K562 (cell line): Measurements from ENCODE around the gene DACT3. TPM values are rescaled to one million over a fixed set of nuclear protein-coding genes. Genes with fewer than 3 reads are reported as not detected.

ENCODE experiments used
- CTBP1 ChIP-seq: fragments of 450-650 bp; IDR thresholded peaks from 2 replicates; pipeline ENCODE4 v1.6.1; 2016; ENCODE audit warnings: borderline replicate concordance
- GATAD2A ChIP-seq: fragments of 450-650 bp; IDR thresholded peaks from 2 replicates; pipeline ENCODE4 v1.6.1; 2017
- HDAC6 ChIP-seq: IDR thresholded peaks from 2 replicates; pipeline ENCODE4 v1.6.1; 2012; ENCODE audit warnings: low read depth, mild to moderate bottlenecking, control low read depth, inconsistent platforms, low read length, moderate library complexity
- HSF4 ChIP-seq: fragments of 250-450 bp; sonication (Bioruptor Pico); IDR thresholded peaks from 2 replicates; pipeline ENCODE4 v2.1.2; 2022; ENCODE audit warnings: mild to moderate bottlenecking, moderate library complexity, borderline replicate concordance
- KLF16 ChIP-seq: IDR thresholded peaks from 2 replicates; pipeline ENCODE4 v1.6.1; 2016; ENCODE audit warnings: antibody characterized with exemption
- MYC ChIP-seq, 2 experiments: fragments of 250-450 bp in 1 of 2; sonication (Bioruptor Pico) in 1 of 2; IDR thresholded peaks; 2 replicates each; pipeline versions ENCODE4 v1.5.1 to v1.6.1; 2012 to 2021; ENCODE audit warnings: low read depth in 2 of 2, borderline replicate concordance in 1 of 2, improper control_type of control experiment in 1 of 2, low read length in 1 of 2, mild to moderate bottlenecking in 1 of 2, moderate library complexity in 1 of 2
- MYNN ChIP-seq, 2 experiments: sonication (generic); formaldehyde crosslinking in 1 of 2; IDR thresholded peaks; 2 replicates each; pipeline versions ENCODE4 v1.5.0 to v1.6.1; 2016 to 2020; ENCODE audit warnings: antibody characterized with exemption in 1 of 2, missing genetic modification reagents in 1 of 2
- NCOA1 ChIP-seq: fragments of 450-650 bp; IDR thresholded peaks from 2 replicates; pipeline ENCODE4 v1.6.1; 2016; ENCODE audit warnings: low read depth
- NR4A1 ChIP-seq, 2 experiments: fragments of 250-450 bp in 1 of 2; fragments of 450-650 bp in 1 of 2; sonication (Bioruptor Pico) in 1 of 2; IDR thresholded peaks; 2 replicates each; pipeline versions ENCODE4 v1.4.0 to v1.6.1; 2016 to 2020; ENCODE audit warnings: mild to moderate bottlenecking in 2 of 2, missing compliant biosample characterization in 1 of 2, missing genetic modification characterization in 1 of 2, moderate library complexity in 1 of 2
- PHB2 ChIP-seq: fragments of 450-650 bp; IDR thresholded peaks from 2 replicates; pipeline ENCODE4 v1.6.1; 2017; ENCODE audit warnings: low read depth
- POLR2AphosphoS5 ChIP-seq: IDR thresholded peaks from 2 replicates; pipeline ENCODE4 v1.6.1; 2011; ENCODE audit warnings: mild to moderate bottlenecking, low read depth, low read length, moderate library complexity; ENCODE audit not compliant: control insufficient read depth, insufficient read depth
- STAT5B ChIP-seq: fragments of 250-450 bp; sonication (Bioruptor Pico); IDR thresholded peaks from 2 replicates; pipeline ENCODE4 v1.8.0; 2021; ENCODE audit warnings: mild to moderate bottlenecking, inconsistent platforms
- VEZF1 ChIP-seq: fragments of 200-800 bp; sonication (Bioruptor generic); IDR thresholded peaks from 2 replicates; pipeline ENCODE4 v1.6.1; 2017; ENCODE audit warnings: missing genetic modification characterization, missing compliant biosample characterization
- WHSC1 ChIP-seq: IDR thresholded peaks from one replicate; pipeline ENCODE4 v1.6.1; 2012; ENCODE audit warnings: low read length, control low read depth, inconsistent platforms
- YY1 ChIP-seq, 3 experiments: IDR thresholded peaks; 2 replicates each; pipeline ENCODE4 v1.6.1; 2011; ENCODE audit warnings: low read length in 2 of 3, mild to moderate bottlenecking in 2 of 3, moderate library complexity in 2 of 3, borderline replicate concordance in 1 of 3, control low read depth in 1 of 3, low read depth in 1 of 3; ENCODE audit not compliant: insufficient read depth in 3 of 3, insufficient replicate concordance in 2 of 3, control insufficient read depth in 1 of 3, insufficient read length in 1 of 3; ENCODE audit errors: extremely low read depth in 1 of 3
- ZBTB1 ChIP-seq: sonication (generic); formaldehyde crosslinking; IDR thresholded peaks from 2 replicates; pipeline ENCODE4 v1.8.1; 2023; ENCODE audit warnings: missing genetic modification reagents, low read depth, mild to moderate bottlenecking, borderline replicate concordance
- ZNF395 ChIP-seq: fragments of 200-800 bp; sonication (Bioruptor generic); IDR thresholded peaks from 2 replicates; pipeline ENCODE4 v1.6.1; 2017; ENCODE audit warnings: missing genetic modification characterization, missing compliant biosample characterization
- ZNF830 ChIP-seq: fragments of 250-450 bp; sonication (Bioruptor Pico); IDR thresholded peaks from 2 replicates; pipeline ENCODE4 v1.5.0; 2021; ENCODE audit warnings: mild to moderate bottlenecking
- polyA plus RNA-seq, 8 experiments: library from polyadenylated mRNA; depleted of rRNA in 4 of 8; stranded (reverse) in 5 of 8; unstranded in 3 of 8; fragments of >200 nt; fragmentation: Nextera tagmentation in 2 of 8; fragmentation: Illumina TruSeq in 1 of 8; extraction: Ambion mirVana in 2 of 8; extraction: Trizol in 1 of 8; gene quantifications; 2 replicates each; pipeline versions ENCODE4 v1.2.1 to v1.2.3, GENCODE V29; 2011 to 2014; ENCODE audit warnings: inconsistent platforms in 1 of 8, missing spikeins in 1 of 8
- total RNA-seq, 7 experiments: library from RNA; depleted of rRNA in 6 of 7; stranded (reverse); fragments of >200 nt in 6 of 7; fragmentation: Illumina TruSeq in 2 of 7; extraction: Trizol in 2 of 7; gene quantifications; 2 replicates each; pipeline versions ENCODE4 v1.2.1 to v1.2.3, GENCODE V29; 2011 to 2021; ENCODE audit warnings: low replicate concordance in 1 of 7
- TF ChIP-seq, protein P1 (sequence below): fragments of 250-450 bp; sonication (Bioruptor Pico); IDR thresholded peaks from 2 replicates; pipeline ENCODE4 v1.5.1; 2021; ENCODE audit warnings: mild to moderate bottlenecking
- TF ChIP-seq, protein P2 (sequence below), 2 experiments: fragments of 450-650 bp; IDR thresholded peaks; 2 replicates each; pipeline ENCODE4 v1.6.1; 2016

The DACT3 gene
- total and polyA plus RNA-seq, 9 of the 15 experiments (the other 6 are each of a cell fraction or from before 2014, with no cell fraction given), result 0.67 to 6.5 (median 3.5) TPM

DNA sequence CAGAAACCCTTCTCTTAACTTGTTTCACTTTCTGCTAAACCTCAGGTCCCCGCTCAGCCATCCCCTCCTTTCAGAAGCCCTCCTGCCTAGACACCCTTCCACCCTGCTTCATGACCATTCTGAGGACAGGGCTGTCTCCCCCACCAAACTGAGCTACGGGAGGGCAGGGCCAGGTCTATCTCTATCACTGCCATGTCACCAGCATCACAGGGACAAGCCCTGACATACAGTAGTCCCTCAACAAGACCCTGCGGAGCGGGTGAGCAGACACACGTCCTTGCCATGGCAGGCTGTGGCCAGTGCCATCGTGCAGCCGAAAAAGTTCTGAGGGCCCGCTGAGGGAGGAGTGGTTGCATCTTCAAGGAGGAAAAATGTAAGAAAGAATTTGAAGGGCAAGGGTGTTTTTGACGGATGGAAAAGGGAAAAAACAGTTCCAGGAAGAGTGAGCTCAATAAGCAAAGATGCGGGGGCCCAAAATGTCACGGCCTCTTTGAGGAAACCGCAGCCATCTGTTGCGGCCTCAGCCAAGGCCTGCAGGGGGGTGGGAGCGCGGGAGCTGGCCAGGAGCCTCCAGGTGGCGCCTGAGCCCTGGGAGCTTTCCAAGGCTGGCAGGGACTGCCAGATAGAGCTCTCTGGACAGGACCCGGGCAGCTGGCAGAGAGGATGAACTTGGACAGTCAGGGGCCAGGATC is 44.2 kb downstream of the DACT3 start (continued):
- TF ChIP-seq, protein P1, sequence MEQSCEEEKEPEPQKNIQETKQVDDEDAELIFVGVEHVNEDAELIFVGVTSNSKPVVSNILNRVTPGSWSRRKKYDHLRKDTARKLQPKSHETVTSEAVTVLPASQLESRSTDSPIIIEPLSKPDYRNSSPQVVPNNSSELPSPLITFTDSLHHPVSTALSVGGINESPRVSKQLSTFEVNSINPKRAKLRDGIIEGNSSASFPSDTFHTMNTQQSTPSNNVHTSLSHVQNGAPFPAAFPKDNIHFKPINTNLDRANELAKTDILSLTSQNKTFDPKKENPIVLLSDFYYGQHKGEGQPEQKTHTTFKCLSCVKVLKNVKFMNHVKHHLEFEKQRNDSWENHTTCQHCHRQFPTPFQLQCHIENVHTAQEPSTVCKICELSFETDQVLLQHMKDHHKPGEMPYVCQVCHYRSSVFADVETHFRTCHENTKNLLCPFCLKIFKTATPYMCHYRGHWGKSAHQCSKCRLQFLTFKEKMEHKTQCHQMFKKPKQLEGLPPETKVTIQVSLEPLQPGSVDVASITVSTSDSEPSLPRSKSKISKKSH, result no peak
- TF ChIP-seq ZNF830 (no peak), MYC (IDR thresholded peaks at IDR 0.05; ENCODE audit: low read depth, low read length) (0 out of 2 replicates have a peak, but pooled peaks have one; percentile 24), MYC (CRISPR knock-in tag; IDR thresholded peaks at IDR 0.05; ENCODE audit: borderline replicate concordance, low read depth) (no peak), ZNF395 (CRISPR knock-in tag) (no peak), NR4A1 (CRISPR knock-in tag; IDR thresholded peaks at IDR 0.05) (no peak), NR4A1 (tag; IDR thresholded peaks at IDR 0.05) (no peak), GATAD2A (no peak), HSF4 (CRISPR knock-in tag) (no peak), POLR2AphosphoS5 (no peak), PHB2 (no peak), YY1 (IDR thresholded peaks at IDR 0.05; ENCODE audit: borderline replicate concordance in 1 of 3, control insufficient read depth in 1 of 3, extremely low read depth in 1 of 3, insufficient read depth in 3 of 3, insufficient read length in 1 of 3, insufficient replicate concordance in 2 of 3, low read depth in 1 of 3, low read length in 2 of 3) (peak in 2 of 3 experiments; percentile 31 to 41), CTBP1 (peak; percentile 24; the same call in 1 of the 2 replicates), WHSC1 (no peak), ZBTB1 (CRISPR knock-in tag) (peak; percentile 91), KLF16 (0 out of 2 replicates have a peak, but pooled peaks have one; percentile 41), VEZF1 (CRISPR knock-in tag) (peak; percentile 74), MYNN (IDR thresholded peaks at IDR 0.05) (0 out of 2 replicates have a peak, but pooled peaks have one; percentile 72), MYNN (CRISPR knock-in tag; IDR thresholded peaks at IDR 0.05) (no peak), HDAC6 (no peak), STAT5B (CRISPR knock-in tag) (no peak), NCOA1 (no peak)
- TF ChIP-seq, protein P2, sequence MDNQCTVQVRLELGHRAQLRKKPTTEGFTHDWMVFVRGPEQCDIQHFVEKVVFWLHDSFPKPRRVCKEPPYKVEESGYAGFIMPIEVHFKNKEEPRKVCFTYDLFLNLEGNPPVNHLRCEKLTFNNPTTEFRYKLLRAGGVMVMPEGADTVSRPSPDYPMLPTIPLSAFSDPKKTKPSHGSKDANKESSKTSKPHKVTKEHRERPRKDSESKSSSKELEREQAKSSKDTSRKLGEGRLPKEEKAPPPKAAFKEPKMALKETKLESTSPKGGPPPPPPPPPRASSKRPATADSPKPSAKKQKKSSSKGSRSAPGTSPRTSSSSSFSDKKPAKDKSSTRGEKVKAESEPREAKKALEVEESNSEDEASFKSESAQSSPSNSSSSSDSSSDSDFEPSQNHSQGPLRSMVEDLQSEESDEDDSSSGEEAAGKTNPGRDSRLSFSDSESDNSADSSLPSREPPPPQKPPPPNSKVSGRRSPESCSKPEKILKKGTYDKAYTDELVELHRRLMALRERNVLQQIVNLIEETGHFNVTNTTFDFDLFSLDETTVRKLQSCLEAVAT (IDR thresholded peaks at IDR 0.05), result 0 out of 4 replicates have a peak, but pooled peaks of 1 of the 2 experiments have one; percentile 69
